GM12873 (cell line): ENCODE measurements around the gene UNKL.

Source experiments
- TF ChIP-seq, protein P1 (sequence below): IDR thresholded peaks from 2 replicates; pipeline ENCODE4 v1.5.1; 2012; ENCODE audit warnings: low read depth, mild to moderate bottlenecking, moderate library complexity, low read length, control low read depth; ENCODE audit not compliant: insufficient read depth; ENCODE audit errors: missing control alignments

UNKL gene

DNA sequence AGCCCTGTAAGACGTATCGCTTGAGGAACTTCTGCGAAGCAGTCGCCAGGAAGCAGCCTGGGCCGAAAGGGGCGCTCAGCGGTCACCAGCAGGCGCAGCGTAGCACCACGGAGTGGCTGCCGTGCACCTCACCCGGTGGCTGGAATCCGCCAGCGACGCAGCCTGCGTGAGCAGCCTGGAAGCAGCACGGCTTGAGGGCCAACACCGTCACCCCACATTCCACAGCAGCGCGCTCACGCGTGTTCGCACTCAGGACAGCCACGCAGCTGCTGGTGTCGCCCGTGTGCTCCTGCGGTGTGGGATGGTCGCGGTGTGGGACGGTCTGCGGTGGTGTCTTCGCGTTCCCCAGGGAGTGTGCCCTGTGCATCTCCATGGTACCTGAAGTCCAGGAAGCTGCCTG is 95.5 kb downstream of the UNKL start:
- TF ChIP-seq, protein P1, sequence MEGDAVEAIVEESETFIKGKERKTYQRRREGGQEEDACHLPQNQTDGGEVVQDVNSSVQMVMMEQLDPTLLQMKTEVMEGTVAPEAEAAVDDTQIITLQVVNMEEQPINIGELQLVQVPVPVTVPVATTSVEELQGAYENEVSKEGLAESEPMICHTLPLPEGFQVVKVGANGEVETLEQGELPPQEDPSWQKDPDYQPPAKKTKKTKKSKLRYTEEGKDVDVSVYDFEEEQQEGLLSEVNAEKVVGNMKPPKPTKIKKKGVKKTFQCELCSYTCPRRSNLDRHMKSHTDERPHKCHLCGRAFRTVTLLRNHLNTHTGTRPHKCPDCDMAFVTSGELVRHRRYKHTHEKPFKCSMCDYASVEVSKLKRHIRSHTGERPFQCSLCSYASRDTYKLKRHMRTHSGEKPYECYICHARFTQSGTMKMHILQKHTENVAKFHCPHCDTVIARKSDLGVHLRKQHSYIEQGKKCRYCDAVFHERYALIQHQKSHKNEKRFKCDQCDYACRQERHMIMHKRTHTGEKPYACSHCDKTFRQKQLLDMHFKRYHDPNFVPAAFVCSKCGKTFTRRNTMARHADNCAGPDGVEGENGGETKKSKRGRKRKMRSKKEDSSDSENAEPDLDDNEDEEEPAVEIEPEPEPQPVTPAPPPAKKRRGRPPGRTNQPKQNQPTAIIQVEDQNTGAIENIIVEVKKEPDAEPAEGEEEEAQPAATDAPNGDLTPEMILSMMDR, result no peak

DNA sequence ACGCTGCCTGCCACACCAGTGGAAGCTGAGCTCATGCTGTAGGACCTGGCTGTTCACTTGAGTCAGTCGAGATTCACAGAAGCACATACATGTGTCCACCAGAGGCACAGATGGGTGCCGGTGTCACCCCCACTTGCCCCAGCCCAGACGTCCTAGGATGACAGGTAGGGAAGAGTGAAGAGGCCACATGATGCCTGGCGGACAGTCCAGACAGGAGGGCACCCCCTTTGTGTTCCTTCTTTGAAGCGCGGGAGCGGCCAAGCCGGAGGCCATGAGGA is 96.3 kb downstream of the UNKL start:
- TF ChIP-seq, protein P1, result no peak

DNA sequence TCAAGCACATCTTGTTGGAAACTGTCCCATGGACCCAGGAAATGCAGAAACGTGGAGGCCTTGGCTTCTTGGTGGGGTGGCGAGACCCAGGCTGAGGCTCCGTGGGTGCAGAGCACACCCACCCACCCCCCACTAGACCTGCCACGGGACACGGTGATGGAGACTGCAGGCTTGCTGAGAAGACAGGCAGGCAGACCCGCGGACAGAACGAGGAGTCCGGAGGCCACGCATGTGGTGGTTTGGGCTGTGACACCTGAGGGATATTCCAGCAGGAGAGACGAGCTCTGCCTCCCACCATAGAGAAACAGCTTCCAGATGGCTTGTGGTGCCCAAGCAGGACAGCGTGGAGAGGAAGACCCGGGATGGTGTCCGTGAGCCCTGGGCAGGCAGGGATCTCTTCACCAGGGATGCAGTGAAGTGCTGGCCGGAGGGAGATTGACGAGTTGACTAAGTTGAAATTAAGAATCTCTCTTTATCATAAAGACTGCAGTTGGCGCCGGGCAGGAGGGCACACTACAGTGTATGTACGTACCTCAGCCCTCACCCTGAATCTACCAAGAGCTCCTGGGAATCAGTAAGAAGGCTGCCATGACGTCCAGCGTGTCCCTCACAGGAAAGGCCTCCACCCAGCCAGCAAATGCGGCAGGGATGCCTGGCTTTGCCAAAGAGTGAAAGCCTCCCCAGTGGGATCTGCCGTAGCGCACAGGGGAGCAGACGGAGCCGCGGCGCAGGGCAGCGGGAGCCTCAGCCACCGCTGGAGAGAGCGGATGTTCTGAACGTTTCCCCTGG is 96.8 kb downstream of the UNKL start:
- TF ChIP-seq, protein P1, result no peak

DNA sequence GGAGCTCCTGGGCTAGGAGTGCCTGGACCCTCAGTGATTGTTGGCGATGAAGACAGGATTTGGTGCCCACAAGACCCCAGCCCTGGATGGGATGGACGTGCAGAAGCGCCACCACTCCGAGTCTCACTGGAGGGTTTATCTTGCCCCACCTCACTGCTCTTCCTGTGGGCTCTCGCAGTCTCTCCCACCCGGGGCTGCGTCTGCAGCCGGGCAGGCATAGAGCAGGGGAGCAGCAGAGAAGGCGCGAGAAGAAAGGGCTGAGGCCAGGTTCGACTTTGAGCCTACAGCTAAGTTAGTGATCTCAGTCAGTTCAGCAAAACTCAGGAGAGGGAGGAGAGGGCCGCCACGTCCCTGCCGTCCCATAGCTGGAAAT is 98.5 kb downstream of the UNKL start:
- TF ChIP-seq, protein P1, result no peak

DNA sequence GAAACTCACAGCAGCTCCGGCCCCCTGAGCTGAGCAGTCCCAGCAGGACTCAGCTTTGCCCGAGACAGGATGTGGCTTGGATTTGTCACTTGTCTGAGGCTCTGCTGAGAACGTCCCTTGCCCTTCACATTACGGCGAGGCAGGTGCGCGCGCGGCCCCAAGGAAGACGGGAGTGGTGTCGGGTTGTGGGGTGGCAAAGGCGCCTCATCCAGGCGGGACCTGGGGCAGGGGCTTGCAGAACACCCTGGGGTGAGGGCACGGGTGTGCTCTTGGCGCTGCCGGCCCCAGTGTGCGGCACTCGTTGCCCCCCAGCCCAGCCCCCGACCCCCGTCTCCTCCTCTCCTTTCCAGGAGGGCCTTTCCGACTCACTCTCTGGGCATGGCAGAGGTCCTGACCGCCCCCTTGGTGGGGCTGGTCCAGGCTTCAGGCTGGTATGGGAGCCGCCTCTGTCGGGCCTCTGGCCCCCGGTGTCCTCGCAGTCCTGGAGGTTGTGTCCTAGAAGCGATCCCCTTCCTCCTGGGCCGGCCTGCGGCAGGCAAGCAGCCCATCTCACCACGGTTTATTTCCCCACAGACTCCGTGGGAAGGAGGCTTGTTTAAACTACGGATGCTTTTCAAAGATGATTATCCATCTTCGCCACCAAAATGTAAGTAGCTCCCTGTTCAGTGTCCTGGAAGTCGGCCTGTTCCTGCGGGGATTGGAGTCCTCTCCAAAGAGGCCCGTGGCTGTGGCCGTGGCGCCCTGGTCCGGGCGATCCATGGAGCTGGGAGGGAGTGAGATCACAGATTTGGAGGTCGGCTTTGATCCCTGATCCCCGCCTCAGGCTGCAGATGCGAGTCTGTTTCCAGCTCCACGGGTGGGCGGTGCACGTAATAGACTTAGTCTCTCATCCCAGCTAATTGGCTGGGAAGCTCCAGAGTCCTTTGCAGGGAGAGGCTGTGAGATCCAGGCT is 99.1 kb downstream of the UNKL start:
- TF ChIP-seq, protein P1, result no peak

DNA sequence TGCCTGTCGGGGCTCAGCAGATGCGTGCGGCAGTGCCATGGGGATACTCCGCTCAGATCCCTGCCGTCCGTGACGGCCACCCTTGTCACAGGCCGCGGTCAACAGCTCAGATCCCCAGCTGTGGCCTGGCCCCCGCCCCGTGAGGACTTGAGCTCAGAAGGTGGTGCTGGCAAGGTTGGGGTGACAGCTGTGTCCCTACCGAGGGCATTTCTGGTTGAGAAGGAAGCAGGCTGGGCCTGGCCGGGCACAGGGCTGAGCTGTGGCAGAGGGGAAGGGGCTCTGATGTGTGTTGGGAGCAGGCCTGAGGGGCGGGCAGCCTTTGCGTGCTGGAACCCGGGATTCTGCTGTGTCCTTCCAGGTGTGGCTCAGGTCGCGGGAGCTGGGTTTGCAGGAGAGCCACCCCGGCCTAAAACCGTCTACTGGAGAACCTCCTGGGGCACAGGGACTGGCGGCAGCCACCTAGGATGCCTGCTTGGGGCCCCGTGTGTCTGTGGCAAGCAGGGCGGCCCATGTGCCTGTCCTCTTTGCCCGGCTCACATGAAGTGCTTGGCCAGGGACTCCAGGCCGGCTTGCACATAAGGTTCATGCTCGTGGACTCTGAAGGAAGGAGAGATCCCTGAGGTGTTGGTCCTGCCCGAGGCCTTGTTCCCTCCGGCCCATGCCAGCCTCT is 100.0 kb downstream of the UNKL start:
- TF ChIP-seq, protein P1, result no peak
